ENCODE data around the gene KHDC1. TPM values are rescaled to one million over a fixed set of nuclear protein-coding genes. Genes with fewer than 3 reads are reported as not detected.

KHDC1 gene
- total RNA-seq, 1 donor from 2014 or later = 0.98 TPM

- H3K27me3 ChIP-seq = no peaks in the 10 kb centered on the region
- intact Hi-C loops (cut with DNase I) = no loop called here
Observed at GRCh38 chr6:73209117-73209516, 53.9 kb downstream of the KHDC1 start.

GRCh38 chr6:73207221-73207837, 55.7 kb downstream of the KHDC1 start:
- TF ChIP-seq POLR2AphosphoS5 (IDR thresholded peaks at IDR 0.05; ENCODE audit: insufficient read depth in 1 of 2, low read depth in 1 of 2) (no peak), CTCF (IDR thresholded peaks at IDR 0.05) (no peak), POLR2A (IDR thresholded peaks at IDR 0.05) (no peak)
- Histone ChIP-seq H3K4me3 (no peak overlapping the region), H3K27me3 (no peaks in the 10 kb centered on the region), H3K27ac (no peak overlapping the region), H3K36me3 (no peaks in the 10 kb centered on the region), H3K4me1 (no peaks in the 10 kb centered on the region), H3K9me3 (no peaks in the 10 kb centered on the region)
- intact Hi-C loops (cut with DNase I) = no loop called here
- DNase-seq (ENCODE audit: extremely low spot score in 2 of 2) = no peak

More at GRCh38 chr6:73209117-73209516, 53.9 kb downstream of the KHDC1 start:
- Histone ChIP-seq H3K9me3 (no peaks in the 10 kb centered on the region), H3K4me3 (no peak overlapping the region), H3K27ac (no peak overlapping the region), H3K4me1 (no peaks in the 10 kb centered on the region), H3K36me3 (no peaks in the 10 kb centered on the region)
- no peak for TF ChIP-seq POLR2AphosphoS5 (IDR thresholded peaks at IDR 0.05; ENCODE audit: insufficient read depth in 1 of 2, low read depth in 1 of 2)
- no peak for TF ChIP-seq POLR2A (IDR thresholded peaks at IDR 0.05)
- TF ChIP-seq CTCF (IDR thresholded peaks at IDR 0.05) = no peak
- DNase-seq (ENCODE audit: extremely low spot score in 2 of 2) = no peak

GRCh38 chr6:73204252-73204651, 58.7 kb downstream of the KHDC1 start:
- Histone ChIP-seq H3K4me1 (no peaks in the 10 kb centered on the region), H3K4me3 (no peak overlapping the region), H3K9me3 (no peaks in the 10 kb centered on the region), H3K27me3 (no peaks in the 10 kb centered on the region), H3K27ac (no peak overlapping the region), H3K36me3 (no peaks in the 10 kb centered on the region)
- intact Hi-C loops (cut with DNase I) = no loop called here
- TF ChIP-seq POLR2AphosphoS5 (IDR thresholded peaks at IDR 0.05; ENCODE audit: insufficient read depth in 1 of 2, low read depth in 1 of 2) (no peak), CTCF (IDR thresholded peaks at IDR 0.05) (no peak)
- no peak for DNase-seq (ENCODE audit: extremely low spot score in 2 of 2)

- intact Hi-C loops (cut with DNase I) = no loop called here
- H3K4me1 ChIP-seq = no peaks in the 10 kb centered on the region
- TF ChIP-seq POLR2AphosphoS5 (IDR thresholded peaks at IDR 0.05; ENCODE audit: insufficient read depth in 1 of 2, low read depth in 1 of 2) (no peak), POLR2A (IDR thresholded peaks at IDR 0.05) (no peak), CTCF (IDR thresholded peaks at IDR 0.05) (no peak)
- H3K9me3 ChIP-seq = no peaks in the 10 kb centered on the region
- no peaks in the 10 kb centered on the region for H3K27me3 ChIP-seq
- H3K36me3 ChIP-seq = no peaks in the 10 kb centered on the region
- H3K27ac ChIP-seq = no peak overlapping the region
- DNase-seq (ENCODE audit: extremely low spot score in 2 of 2) = no peak
- H3K4me3 ChIP-seq = no peak overlapping the region
Observed at GRCh38 chr6:73203098-73203497, 59.9 kb downstream of the KHDC1 start.

GRCh38 chr6:73200735-73201134, 62.3 kb downstream of the KHDC1 start:
- Histone ChIP-seq H3K4me3 (no peak overlapping the region), H3K27ac (no peak overlapping the region), H3K36me3 (no peaks in the 10 kb centered on the region), H3K9me3 (no peaks in the 10 kb centered on the region), H3K4me1 (no peaks in the 10 kb centered on the region), H3K27me3 (no peaks in the 10 kb centered on the region)
- DNase-seq (ENCODE audit: extremely low spot score in 2 of 2) = no peak
- intact Hi-C loops (cut with DNase I) = no loop called here
- no peak for TF ChIP-seq CTCF (IDR thresholded peaks at IDR 0.05)
- no peak for TF ChIP-seq POLR2A (IDR thresholded peaks at IDR 0.05)
- no peak for TF ChIP-seq POLR2AphosphoS5 (IDR thresholded peaks at IDR 0.05; ENCODE audit: insufficient read depth in 1 of 2, low read depth in 1 of 2)
